OCI-LY3 (cell line): ENCODE measurements around the gene FN1.

ENCODE experiments used
- EZH2phosphoT487 ChIP-seq: fragments of 200-600 bp; shearing (Covaris generic); IDR thresholded peaks from 2 replicates; pipeline ENCODE4 v1.6.1; 2018; ENCODE audit warnings: antibody characterized with exemption, mixed run types, low read depth
- TF ChIP-seq, protein P1 (sequence below): fragments of 200-600, 300-600 bp; sonication (generic); IDR thresholded peaks from 2 replicates; pipeline ENCODE4 v1.5.1; 2014; ENCODE audit warnings: antibody characterized with exemption, low read length, low read depth

DNA sequence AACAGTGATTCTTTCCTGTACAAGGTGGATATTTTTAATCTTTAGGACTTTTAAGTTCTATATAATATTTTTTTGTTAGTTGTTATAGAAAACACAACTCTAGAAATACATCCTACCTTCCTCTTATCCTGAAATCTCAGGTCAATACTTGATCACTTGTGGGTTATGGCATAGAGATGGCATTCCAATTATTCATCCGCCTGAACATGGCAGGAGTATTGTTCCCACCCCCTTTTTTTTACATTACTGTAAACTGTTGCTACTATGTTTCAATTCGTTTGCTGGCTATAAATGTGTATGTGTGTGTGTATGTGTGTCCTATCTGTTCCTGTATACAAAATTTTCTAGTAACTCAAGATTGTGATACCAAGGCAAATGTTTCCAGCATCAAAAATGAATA lies 43.3 kb upstream of the FN1 start:
- TF ChIP-seq EZH2phosphoT487: no peak
- TF ChIP-seq, protein P1, sequence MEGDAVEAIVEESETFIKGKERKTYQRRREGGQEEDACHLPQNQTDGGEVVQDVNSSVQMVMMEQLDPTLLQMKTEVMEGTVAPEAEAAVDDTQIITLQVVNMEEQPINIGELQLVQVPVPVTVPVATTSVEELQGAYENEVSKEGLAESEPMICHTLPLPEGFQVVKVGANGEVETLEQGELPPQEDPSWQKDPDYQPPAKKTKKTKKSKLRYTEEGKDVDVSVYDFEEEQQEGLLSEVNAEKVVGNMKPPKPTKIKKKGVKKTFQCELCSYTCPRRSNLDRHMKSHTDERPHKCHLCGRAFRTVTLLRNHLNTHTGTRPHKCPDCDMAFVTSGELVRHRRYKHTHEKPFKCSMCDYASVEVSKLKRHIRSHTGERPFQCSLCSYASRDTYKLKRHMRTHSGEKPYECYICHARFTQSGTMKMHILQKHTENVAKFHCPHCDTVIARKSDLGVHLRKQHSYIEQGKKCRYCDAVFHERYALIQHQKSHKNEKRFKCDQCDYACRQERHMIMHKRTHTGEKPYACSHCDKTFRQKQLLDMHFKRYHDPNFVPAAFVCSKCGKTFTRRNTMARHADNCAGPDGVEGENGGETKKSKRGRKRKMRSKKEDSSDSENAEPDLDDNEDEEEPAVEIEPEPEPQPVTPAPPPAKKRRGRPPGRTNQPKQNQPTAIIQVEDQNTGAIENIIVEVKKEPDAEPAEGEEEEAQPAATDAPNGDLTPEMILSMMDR: no peak
